Ishikawa (cell line): ENCODE results near the gene AP1S3.

ENCODE experiments used
- CEBPB ChIP-seq: IDR thresholded peaks from 2 replicates; pipeline ENCODE4 v1.6.1; 2012
- CREB1 ChIP-seq: IDR thresholded peaks from 2 replicates; pipeline ENCODE4 v1.6.1; 2012; ENCODE audit warnings: low read depth
- EGR1 ChIP-seq: IDR thresholded peaks from 2 replicates; pipeline ENCODE4 v1.6.1; 2012
- EP300 ChIP-seq: IDR thresholded peaks from 2 replicates; pipeline ENCODE4 v1.6.1; 2012; ENCODE audit warnings: borderline replicate concordance
- FOXM1 ChIP-seq: IDR thresholded peaks from 2 replicates; pipeline ENCODE4 v1.6.1; 2012; ENCODE audit warnings: low read depth, borderline replicate concordance
- REST ChIP-seq: IDR thresholded peaks from 2 replicates; pipeline ENCODE4 v1.6.1; 2012; ENCODE audit warnings: low read depth, mild to moderate bottlenecking
- TAF1 ChIP-seq: IDR thresholded peaks from 2 replicates; pipeline ENCODE4 v1.6.1; 2012; ENCODE audit warnings: low read depth, mild to moderate bottlenecking
- TCF12 ChIP-seq: IDR thresholded peaks from 2 replicates; pipeline ENCODE4 v1.6.1; 2012; ENCODE audit warnings: low read depth
- TEAD4 ChIP-seq: IDR thresholded peaks from 2 replicates; pipeline ENCODE4 v1.6.1; 2012
- YY1 ChIP-seq: IDR thresholded peaks from 2 replicates; pipeline ENCODE4 v1.6.1; 2012; ENCODE audit warnings: low read depth

GRCh38 chr2:223712642-223713041 is 124.7 kb downstream of the AP1S3 start:
- TF ChIP-seq YY1 (no peak), TAF1 (no peak), CEBPB (no peak), EP300 (no peak), FOXM1 (no peak), REST (no peak), TEAD4 (no peak), CREB1 (no peak), TCF12 (no peak), EGR1 (no peak)
